Measurements from ENCODE around the gene FGF9.

DNA sequence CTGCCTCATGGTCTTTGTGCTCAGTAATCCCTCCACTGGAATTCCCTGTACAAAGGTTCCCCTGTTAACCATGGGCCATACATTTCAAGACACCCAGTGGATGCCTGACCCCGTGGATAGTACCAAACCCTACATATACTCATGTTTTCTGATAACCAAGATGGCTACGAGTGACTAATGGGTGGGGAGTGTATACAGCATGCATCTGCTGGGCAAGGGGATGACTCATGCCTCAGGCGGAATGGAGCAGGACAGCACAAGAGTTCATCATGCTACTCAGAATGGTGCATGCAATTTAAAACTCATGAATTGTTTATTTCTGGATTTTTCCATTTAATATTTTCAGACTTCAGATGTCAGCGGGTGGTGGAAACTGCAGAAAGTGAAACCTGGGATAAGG lies 13.3 kb upstream of the FGF9 start:
- TF ChIP-seq CTCF (IDR thresholded peaks at IDR 0.05) (no peak), POLR2A (IDR thresholded peaks at IDR 0.05) (no peak)
